ENCODE data around the gene NDUFS8. TPM values are rescaled to one million over a fixed set of nuclear protein-coding genes. Genes with fewer than 3 reads are reported as not detected.

NDUFS8 gene
- total RNA-seq, 1 donor from 2014 or later, result 123 TPM

DNA sequence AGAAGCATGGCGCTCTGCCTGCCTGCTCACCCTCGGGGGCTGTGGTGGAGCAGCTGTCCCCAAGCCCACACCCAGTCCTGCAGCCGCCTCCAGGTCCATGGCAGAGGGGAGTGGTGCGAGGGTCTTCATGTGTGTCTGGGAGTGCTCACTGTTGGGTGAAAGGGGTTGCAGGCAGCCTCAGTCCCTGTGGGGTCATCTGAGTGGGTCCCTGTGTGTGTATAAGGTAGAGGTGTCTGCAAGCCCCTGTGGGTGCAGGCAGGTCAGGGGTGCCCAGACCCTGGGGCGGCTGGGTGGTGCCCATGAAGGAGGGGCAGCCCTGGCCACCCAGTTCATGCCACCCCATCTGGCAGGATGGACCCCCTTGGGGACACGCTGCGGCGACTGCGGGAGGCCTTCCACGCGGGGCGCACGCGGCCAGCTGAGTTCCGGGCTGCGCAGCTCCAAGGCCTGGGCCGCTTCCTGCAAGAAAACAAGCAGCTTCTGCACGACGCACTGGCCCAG is 15.5 kb upstream of the NDUFS8 start:
- intact Hi-C loops (cut with micrococcal nuclease), result no loop called here

DNA sequence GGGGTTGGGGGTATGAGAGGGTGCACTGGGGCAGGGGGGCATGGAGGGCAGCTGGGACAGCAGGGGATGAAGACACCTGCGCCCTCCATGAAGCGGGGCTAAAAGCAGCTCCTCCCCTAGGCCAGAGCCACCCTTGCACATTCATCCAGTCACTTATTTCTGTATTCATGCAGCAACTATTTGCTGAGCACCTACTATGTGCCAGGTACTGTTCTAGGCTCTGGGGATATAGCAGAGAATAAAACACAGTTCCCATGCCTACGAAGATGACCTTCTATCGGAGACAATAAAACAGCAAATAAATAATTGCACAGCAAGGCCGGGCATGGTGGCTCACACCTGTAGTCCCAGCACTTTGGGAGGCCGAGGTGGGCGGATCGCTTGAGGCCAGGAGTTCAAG is 15.0 kb upstream of the NDUFS8 start:
- intact Hi-C loops (cut with micrococcal nuclease), result no loop called here

DNA sequence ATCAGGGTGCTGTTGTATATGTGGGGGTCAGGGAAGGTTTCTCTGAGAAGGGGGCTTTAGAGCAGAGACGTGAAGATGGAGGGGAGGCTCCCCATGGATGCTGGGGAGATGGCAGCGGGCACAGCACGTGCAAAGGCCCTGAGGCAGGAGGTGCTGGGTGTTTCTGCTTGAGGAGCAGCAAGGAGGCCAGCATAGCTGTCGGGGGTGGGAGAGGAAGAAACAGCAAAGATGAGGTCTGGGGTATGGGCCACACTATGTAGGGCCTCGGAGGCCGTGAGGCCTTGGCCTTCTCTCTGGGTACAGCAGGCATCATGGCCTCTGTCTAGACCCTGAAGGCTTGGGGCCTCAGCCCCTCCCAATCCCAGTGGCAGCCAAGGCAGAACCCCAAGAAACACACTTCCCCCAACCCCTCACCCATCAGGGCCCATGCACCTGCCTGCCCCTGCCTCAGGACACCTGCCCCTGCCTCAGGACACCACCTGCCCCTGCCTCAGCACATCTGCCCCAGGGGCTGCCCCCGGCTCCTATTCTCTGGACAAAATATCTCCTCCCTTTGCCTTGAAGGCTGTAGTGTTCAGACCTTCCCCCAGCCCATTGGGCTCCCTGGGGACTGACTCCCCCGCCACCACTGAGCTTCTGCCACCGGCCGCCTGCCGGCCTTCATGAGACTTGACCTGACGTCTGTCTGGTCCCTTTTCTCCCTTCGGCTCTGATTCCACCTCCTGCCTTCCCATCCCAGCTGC is 14.1 kb upstream of the NDUFS8 start:
- intact Hi-C loops (cut with micrococcal nuclease), result no loop called here

DNA sequence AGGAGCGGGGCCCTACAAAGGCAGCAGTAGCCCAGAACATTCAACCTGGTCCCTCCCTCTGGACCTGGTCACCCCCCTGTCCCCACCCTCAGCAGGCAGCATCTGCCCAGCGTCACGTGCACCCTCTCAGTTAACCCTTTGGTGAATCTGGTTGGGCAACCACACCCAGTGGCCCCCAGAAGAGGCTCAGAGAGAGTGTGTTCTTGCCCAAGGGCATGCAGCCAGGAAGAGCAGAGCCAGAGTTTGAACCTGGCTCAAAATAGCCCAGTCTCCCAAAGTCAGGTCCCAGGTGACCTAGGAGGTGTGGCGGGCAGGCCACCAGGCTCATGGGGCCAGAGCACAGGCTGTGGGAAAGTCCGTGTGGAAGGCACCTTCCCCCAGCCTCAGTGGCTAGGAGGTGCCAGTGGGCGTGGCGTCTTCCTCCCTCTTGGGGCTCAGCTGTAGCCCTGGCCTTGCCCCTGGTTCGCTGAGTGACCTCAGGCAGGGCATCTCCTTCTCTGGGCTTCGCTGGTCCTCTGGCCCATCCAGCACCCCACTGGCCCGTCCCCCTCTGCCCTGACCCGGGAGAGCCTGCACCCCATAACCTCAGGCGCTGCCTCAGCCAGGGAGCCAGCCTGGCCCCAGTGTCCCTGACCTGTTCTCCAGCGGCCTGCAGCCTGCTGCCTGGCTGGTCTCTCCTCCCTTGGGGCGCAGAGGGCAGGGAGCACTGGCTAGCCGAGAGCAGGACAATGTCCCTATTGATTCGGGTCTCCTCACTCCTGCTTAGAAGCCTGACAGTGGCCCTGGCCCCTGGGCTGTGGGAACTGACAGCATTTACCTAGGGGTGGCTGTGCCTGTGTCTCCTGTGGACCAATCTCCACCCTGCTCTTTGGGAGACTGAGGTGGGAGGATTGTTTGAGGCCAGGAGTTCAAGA is 13.3 kb upstream of the NDUFS8 start:
- intact Hi-C loops (cut with micrococcal nuclease), result no loop called here

DNA sequence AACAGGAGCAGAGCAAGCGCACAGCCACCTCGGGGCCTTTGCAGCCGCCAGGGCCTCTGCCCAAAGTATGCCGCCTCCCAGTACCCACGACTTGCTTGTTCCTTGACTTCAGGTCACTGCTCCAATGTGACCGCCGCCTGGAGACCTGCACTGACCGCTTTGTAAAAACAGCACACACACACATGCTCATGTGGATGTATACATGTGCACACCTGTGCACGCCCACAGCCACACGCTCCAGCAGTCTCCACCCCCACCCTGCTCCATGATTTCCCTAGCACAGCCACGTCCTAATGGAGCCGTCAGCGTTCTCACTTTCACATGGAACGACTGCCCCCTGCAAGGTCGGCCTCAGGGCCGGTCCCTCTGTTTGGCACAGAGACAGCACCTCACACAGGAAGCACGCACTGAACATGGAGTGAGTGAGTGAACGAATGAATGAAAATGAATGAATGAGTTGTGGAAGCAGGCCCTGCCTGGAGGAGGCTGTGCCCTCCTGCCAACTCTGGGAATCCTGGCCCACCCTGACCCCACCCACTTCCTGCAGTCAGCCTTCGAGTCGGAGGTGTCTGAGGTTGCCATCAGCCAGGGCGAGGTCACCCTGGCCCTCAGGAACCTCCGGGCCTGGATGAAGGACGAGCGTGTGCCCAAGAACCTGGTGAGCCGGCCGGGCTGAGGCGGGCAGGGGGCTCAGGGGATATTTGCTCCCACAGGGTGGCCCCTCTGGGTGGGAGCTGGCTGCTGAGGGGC is 12.3 kb upstream of the NDUFS8 start:
- intact Hi-C loops (cut with micrococcal nuclease), result no loop called here

DNA sequence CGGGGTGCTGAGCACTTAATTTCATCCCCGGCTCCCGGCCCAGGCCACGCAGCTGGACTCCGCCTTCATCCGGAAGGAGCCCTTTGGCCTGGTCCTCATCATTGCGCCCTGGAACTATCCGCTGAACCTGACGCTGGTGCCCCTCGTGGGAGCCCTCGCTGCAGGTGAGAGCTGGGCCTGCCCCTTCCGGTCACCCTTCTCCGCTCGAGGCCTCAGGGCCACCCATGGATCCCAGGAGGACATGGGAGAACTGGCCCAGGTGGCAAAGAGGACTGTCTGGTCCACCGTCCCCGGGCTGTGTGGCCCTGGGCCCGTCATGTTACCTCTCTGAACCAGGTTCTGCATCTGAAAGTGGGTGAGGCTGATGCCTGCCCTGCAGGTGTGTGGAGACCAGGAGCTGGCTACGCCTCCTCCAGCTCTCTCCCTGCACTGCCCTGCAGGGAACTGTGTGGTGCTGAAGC is 11.7 kb upstream of the NDUFS8 start:
- intact Hi-C loops (cut with micrococcal nuclease), result no loop called here

DNA sequence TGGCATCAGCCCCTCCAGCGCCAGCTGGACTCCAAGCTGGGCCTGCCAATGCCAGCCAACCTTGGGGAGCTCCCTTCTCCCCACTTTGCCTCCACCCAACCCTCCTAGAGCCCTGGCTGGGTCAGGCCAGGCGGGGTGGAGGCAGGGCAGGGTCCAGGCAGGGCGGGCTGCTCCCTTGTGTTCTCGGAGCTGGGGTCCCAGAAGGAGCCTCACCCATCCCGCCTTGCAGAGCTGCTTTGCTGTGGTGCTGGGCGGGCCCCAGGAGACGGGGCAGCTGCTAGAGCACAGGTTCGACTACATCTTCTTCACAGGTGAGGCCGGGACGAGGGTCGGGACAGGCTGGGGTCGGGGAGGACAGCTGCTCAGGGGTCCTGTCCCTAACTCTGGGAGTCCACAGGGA is 11.0 kb upstream of the NDUFS8 start:
- intact Hi-C loops (cut with micrococcal nuclease), result no loop called here

DNA sequence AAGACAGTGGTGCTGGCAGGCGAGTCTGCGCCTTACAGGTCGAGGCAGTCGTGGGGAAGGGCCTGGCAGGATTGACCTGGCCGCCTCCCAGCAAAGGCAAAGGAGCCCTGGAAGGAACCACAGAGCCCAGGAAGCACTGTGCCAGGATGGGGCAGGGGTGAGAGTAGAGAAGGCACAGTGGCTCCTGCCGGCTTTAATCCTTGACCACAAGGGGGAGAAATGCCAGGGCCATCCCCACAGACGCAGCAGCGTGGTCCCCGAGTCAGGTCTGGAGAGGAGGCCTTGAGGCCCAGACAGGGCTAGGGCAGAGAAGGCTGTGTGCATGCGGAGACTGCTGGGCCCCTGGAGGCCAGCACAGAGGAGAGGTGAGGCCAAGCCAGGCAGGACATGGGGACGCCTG is 9.9 kb upstream of the NDUFS8 start:
- intact Hi-C loops (cut with micrococcal nuclease), result no loop called here

DNA sequence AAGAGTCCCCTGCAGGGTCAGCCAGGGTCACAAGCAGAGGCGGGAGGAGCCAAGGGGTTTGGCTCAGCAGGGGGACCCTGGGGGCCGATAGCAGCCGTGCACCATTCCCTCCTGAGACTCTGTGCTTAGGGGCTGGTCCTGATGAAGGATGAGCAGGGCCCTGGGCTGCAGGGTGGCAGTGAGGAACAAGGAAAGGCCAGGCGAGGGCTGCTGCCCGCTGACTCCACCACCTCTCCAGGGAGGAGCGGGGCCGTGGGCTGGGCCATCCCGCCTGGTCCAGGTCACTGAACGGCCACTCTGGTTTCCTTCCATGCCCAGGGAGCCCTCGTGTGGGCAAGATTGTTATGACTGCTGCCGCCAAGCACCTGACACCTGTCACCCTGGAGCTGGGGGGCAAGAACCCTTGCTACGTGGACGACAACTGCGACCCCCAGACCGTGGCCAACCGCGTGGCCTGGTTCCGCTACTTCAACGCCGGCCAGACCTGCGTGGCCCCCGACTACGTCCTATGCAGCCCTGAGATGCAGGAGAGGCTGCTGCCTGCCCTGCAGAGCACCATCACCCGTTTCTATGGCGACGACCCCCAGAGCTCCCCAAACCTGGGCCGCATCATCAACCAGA is 9.2 kb upstream of the NDUFS8 start:
- intact Hi-C loops (cut with micrococcal nuclease), result no loop called here

DNA sequence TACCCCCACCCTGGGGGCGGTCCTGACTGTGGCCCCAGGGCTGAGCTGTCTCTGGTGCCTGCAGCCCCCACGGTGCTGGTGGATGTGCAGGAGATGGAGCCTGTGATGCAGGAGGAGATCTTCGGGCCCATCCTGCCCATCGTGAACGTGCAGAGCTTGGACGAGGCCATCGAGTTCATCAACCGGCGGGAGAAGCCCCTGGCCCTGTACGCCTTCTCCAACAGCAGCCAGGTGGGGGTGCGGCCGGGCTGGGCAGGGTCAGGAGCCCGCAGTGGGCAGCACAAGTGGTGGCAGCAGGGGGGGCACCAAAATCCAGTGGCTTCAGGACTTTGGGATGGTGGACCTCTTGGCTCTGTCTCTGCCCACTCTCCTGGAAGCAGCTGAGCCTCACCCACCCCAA is 8.0 kb upstream of the NDUFS8 start:
- intact Hi-C loops (cut with micrococcal nuclease), result no loop called here

DNA sequence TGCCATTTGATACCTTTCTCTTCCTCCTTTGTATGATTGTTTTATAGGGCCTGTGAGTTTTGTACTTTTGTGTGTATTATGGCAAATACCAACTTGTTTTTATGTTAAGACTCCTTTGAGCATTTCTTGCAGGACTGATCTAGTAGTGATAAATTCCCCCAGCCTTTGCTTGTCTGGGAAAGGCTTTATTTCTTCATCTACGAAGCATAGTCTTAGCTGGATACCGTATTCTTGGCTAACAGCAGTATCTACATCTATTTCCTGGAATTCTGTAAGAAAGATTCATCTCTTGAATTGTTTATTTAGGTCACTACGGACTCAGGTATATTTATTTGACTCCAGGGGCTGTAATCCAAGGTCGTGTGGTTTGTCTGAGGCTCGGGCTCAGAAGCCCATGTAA is 6.0 kb upstream of the NDUFS8 start:
- intact Hi-C loops (cut with micrococcal nuclease), result no loop called here

DNA sequence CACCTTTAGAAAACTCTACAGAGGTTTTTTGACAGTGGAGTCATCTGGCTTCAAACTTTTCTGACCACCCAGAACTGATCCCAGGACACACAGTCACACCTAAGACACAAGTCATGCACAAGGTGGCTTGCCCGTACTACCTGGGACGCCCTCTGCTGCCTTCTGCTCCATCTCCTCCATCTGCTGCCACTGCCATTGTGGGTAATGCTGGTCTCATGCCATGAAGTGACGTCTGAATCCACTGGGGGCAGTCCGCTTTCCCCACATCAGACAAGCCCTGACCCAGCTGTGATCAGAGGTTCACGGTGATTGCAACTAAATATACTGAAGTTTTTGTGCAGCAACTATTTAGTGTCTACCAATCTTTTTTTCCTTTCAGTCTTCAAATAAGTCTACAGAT is 5.4 kb upstream of the NDUFS8 start:
- intact Hi-C loops (cut with micrococcal nuclease), result no loop called here

DNA sequence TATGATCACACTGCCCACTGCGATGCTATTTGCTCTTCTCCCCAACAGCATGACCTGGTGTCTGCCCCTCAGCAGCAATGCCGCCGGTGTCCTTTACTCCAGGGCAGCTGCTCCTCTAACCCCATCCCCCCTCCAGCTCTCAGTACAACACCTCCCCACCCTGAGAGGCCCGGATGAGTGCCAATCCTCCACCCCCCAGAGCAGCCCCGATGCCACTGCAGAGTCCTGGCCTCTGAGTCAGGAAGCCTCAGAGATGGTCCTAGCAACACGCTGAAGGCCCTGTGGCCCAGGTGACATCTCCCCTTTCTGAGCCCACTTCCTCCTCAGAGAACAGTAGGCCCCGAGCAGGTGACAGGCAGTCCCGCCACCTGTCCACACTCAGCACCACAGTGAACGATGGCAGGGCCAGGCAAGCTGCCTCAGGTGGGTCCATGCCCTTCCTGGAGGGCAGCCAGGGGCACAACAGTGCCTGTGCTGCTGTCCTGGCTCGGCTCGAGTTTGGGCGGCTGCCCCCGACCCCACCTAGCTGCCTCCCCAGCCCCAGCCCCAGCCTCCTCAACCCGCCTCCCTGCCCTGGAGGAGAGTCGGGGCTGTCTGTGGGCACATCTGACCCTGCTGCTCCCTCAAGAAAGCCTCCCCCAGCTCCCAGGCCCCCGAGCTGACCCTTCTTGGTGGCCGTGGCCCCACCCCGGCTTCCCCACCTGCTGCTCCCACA is 3.9 kb upstream of the NDUFS8 start:
- intact Hi-C loops (cut with micrococcal nuclease), result no loop called here

DNA sequence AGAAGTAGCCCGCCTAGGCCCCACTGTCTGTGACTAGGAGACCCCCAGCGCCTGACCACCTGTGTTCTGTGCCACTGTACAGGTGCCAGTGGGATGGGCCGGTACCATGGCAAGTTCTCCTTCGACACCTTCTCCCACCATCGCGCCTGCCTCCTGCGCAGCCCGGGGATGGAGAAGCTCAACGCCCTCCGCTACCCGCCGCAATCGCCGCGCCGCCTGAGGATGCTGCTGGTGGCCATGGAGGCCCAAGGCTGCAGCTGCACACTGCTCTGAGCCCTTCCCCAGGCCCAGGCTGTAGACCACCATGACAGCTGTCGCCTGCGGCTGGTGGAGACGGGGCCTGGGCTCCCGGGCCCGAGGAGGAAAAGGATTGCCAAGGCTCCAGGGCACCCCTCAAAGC is 2.8 kb upstream of the NDUFS8 start:
- intact Hi-C loops (cut with micrococcal nuclease), result no loop called here

DNA sequence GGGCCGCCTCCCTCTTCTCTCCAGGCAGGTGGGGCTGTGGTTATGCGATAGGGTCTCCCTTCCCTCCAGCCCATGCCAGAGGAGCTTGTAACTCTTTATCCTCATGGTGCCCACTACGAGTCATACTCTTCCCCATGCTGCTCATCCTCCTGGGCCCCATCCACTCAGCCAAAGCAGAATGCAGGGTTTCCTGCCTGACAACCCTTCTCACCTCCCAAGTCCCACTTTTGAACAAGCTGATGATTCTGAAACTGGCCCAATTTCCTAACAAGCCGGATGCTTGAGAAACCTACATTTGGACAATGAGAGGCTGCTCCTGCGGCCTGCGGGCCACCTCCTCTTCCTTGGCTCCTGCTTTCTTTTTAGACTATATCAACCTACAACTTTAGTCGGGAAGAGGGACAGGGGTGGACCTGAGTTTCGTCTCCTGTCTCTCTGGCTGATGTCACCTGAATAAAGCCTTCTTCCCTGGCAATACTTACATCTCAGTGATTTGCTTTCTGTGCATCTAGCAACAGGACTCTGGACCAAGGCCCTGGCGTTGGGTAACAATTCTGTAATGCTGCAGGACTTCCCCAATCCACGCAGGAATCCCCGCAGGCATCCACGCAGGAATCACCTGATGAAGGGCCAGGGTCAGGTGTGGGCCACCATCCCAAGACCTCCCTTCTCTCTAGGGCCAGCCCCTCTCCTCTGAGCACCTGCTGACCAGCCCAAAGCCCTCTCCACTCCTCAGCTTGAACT is 1.5 kb upstream of the NDUFS8 start:
- intact Hi-C loops (cut with micrococcal nuclease), result no loop called here

DNA sequence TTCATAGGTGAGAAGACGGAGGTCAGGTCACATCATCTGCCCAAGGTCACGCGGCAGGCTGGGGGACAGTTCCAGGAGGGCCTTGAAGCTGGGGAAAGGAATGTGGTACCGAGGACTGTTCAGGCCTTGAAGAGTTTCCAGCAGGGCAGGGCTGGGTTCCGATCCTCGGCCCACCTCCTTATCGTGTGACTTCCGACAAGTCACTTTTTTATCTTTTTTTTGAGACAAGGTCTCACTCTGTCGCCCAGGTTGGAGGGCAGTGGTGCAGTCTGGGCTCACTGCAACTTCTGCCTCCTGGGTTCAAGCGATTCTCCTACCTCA is 623 bp downstream of the NDUFS8 start:
- intact Hi-C loops (cut with micrococcal nuclease), result loop anchor here (2.0 to 10.0 kb wide), 2 partner anchors 90 to 184 kb away; partner anchors contain the start of genes CHKA and KMT5B

DNA sequence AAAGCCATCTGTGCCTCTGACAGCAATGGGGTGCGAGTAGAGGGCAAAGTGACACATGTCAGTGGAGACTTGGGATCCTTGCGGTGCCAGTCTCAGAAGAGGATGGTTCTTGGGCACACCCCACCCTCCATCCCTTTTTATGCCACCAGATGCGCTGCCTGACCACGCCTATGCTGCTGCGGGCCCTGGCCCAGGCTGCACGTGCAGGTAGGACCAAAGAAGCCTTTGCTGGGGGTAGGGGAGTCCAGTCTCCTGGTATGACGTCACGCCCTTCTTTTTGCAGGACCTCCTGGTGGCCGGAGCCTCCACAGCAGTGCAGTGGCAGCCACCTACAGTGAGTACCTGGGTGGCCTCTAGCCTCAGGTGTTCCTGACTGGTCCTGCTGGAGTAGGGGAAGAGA is 1.5 kb downstream of the NDUFS8 start:
- intact Hi-C loops (cut with micrococcal nuclease), result loop anchor here (10.0 kb wide), 1 partner anchor 183 kb away; the partner anchor contains the start of gene KMT5B

DNA sequence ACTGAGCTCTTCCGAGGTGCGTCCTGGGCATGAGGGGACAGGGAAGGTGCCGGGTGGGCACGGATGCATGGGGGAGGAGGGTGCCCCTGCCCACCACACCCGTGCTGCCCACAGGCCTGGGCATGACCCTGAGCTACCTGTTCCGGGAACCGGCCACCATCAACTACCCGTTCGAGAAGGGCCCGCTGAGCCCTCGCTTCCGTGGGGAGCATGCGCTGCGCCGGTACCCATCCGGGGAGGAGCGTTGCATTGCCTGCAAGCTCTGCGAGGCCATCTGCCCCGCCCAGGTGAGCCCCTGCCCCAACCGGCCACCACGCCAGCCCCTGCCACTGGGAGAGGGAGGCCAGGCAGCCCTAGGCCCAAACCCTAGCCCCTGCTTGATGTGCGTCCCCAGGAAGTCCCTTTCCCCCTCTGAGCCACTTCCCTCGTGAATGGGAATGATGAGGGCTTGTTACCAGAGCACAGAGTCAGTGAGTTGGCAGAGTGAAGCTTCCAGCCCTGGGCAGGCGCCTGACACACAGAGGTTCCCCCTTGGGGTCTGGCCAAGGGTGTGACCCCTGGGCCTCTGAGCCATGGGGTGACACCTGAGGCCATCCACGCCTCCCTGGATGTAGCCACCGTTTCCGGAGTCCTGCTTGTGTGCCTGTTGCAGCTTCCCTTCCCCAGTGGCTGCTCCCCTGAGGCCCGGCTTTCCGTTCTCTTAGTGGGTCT is 2.7 kb downstream of the NDUFS8 start:
- intact Hi-C loops (cut with micrococcal nuclease), result loop anchor here (10.0 kb wide), 1 partner anchor 182 kb away; the partner anchor contains the start of gene KMT5B

DNA sequence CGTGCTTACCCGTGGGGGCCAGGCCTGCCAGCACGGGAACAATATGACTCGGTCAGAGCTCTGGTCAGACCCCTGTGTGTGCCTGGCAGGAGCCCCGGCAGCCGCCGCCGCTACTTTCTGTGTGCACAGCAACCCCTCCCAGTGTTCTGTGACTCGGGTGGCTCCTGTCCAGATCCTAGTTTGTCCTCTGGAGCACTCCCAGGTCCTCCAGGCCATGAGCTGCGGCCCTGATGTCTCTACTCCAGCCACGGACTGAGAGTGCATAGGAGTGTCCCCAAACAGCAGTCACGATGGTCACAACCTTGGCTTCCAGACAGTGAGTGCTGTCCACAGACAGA is 3.2 kb downstream of the NDUFS8 start:
- intact Hi-C loops (cut with micrococcal nuclease), result loop anchor here (10.0 kb wide), 1 partner anchor 181 kb away; the partner anchor contains the start of gene KMT5B
